GM19455 (cell line): Measurements from ENCODE around the gene CILP2.

ENCODE experiments used
- ATAC-seq: cut with Tn5 transposase; IDR thresholded peaks from one replicate; pipeline ENCODE4 v1.9.1; 2021; ENCODE audit not compliant: unreplicated experiment

CILP2 gene

GRCh38 chr19:19505669-19506326 is 32.3 kb upstream of the CILP2 start:
- no peak for ATAC-seq

GRCh38 chr19:19506592-19506991 is 31.5 kb upstream of the CILP2 start:
- ATAC-seq: no peak

- ATAC-seq: no peak
Observed at GRCh38 chr19:19507354-19507753, 30.7 kb upstream of the CILP2 start.

GRCh38 chr19:19508217-19508616 is 29.8 kb upstream of the CILP2 start:
- no peak for ATAC-seq

- no peak for ATAC-seq
Observed at GRCh38 chr19:19510432-19510831, 27.6 kb upstream of the CILP2 start.

GRCh38 chr19:19513682-19514081 is 24.4 kb upstream of the CILP2 start:
- no peak for ATAC-seq

- ATAC-seq: no peak
Observed at GRCh38 chr19:19514215-19514657, 23.8 kb upstream of the CILP2 start.

- no peak for ATAC-seq
Observed at GRCh38 chr19:19514881-19515641, 23.0 kb upstream of the CILP2 start, which contains the start of gene TSSK6. Gene TSSK6 (minus strand): TSS chr19:19515548. CDS start chr19:19515427, 121 bp downstream.

GRCh38 chr19:19515642-19516519 is 22.2 kb upstream of the CILP2 start, which contains the start of gene NDUFA13:
Gene NDUFA13 (plus strand): TSS chr19:19516225. CDS start chr19:19516239, 14 bp downstream.
- peak; percentile 73 for ATAC-seq

GRCh38 chr19:19517235-19517619 is 20.8 kb upstream of the CILP2 start:
- ATAC-seq: no peak

- no peak for ATAC-seq
Observed at GRCh38 chr19:19520989-19521388, 17.1 kb upstream of the CILP2 start.

GRCh38 chr19:19523177-19523576 is 14.9 kb upstream of the CILP2 start:
- ATAC-seq: no peak

GRCh38 chr19:19524053-19524452 is 14.0 kb upstream of the CILP2 start:
- ATAC-seq: no peak

- no peak for ATAC-seq
Observed at GRCh38 chr19:19525611-19526380, 12.3 kb upstream of the CILP2 start.

GRCh38 chr19:19526581-19527370 is 11.3 kb upstream of the CILP2 start:
- no peak for ATAC-seq

GRCh38 chr19:19527371-19527656 is 10.8 kb upstream of the CILP2 start:
- ATAC-seq: no peak

GRCh38 chr19:19527674-19528625 is 10.1 kb upstream of the CILP2 start:
- no peak for ATAC-seq

GRCh38 chr19:19528721-19529490 is 9.2 kb upstream of the CILP2 start, which contains the start of gene YJEFN3:
Gene YJEFN3 (plus strand): TSS chr19:19528911. CDS start chr19:19528933, 22 bp downstream.
- no peak for ATAC-seq
